Heart left ventricle (tissue), 13 donors: ENCODE data around the gene IRF8.

Experiments used
- POLR2A ChIP-seq, 2 donors: fragments of 450-650 bp; IDR thresholded peaks; one replicate each; pipeline ENCODE4 v1.6.1; 2017; ENCODE audit warnings: antibody characterized with exemption in 2 of 2, mild to moderate bottlenecking in 2 of 2, moderate library complexity in 2 of 2
- TF ChIP-seq, protein P1 (sequence below), 12 donors: fragments of 200-600 bp; sonication (generic) in 4 of 12; IDR thresholded peaks; one replicate each; pipeline versions ENCODE4 v1.5.0 to v1.8.0; 2018 to 2022; ENCODE audit warnings: antibody characterized with exemption in 12 of 12, mild to moderate bottlenecking in 5 of 12
- donor health status: ischemic (EF 13 %, LVEDD 7.1; RV severe dilation, severe dysfunction).
- donor health status: DM: no; HTN: yes; CAD: no.
- donor health status: DM: no; HTN: no; CAD: no.
- donor health status: ischemic (EF 25% LVEDD 6.9; RV normal size, moderate dysfunction).
- donor health status: ischemic (EF 25% LVEDD 5.7; RV mildly dilated, moderate dysfunction).
- donor health status: ischemic (EF 35%, LVEDD 5.7; RV mildly dilated, moderate dysfunction).
- donor health status: nonischemic (EF 11% LVEDD 7.7; RV severe dilation, severe dysfunction).
- donor health status: DM: yes; HTN: yes; CAD: no.
- donor health status: PGD.
- donor health status: ischemic (EF 29% LVEDD 5.4; RV normal size, mild dysfunction).
- donor health status: nonischemic (EF 23%, LVEDD 6.1; RV moderate dilation, normal function).

DNA sequence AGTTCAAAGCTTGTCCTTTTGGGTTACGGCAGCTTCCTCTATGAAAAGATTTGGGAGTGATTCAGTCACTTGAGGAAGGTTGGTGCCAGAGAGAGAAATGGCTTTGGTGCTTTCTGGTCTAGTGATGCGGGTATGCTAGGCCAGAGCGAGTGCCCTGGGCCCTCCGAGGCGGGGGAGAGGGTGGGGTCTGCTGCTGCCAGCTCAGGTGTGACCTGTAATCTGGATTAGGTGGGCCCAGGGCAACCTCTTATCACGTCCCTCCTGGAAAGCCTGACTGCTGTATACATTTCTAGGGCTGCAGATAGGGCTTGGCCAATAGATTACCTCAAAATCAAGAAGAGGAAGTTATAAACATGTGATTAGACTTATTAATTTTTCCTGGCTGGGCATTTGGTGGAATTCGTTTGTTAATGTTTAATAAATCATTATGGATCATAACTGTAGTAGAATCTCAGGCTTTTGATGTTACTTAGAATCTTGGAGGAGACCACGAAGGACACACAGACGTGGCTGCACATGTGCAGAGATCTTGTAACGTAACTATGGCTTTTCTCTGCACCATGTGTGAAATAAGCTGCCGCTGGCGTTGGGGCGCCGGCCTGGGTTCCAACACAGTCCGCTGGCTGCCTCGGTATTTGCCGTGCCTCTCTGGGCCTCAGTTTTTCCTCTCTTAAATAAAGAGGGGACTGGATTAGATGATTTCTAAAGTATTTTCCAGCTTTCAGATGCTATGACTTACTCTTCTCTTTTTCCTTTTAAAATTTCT is 1.2 kb downstream of the IRF8 start:
- TF ChIP-seq, protein P1, sequence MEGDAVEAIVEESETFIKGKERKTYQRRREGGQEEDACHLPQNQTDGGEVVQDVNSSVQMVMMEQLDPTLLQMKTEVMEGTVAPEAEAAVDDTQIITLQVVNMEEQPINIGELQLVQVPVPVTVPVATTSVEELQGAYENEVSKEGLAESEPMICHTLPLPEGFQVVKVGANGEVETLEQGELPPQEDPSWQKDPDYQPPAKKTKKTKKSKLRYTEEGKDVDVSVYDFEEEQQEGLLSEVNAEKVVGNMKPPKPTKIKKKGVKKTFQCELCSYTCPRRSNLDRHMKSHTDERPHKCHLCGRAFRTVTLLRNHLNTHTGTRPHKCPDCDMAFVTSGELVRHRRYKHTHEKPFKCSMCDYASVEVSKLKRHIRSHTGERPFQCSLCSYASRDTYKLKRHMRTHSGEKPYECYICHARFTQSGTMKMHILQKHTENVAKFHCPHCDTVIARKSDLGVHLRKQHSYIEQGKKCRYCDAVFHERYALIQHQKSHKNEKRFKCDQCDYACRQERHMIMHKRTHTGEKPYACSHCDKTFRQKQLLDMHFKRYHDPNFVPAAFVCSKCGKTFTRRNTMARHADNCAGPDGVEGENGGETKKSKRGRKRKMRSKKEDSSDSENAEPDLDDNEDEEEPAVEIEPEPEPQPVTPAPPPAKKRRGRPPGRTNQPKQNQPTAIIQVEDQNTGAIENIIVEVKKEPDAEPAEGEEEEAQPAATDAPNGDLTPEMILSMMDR (IDR thresholded peaks at IDR 0.05): no peak
- no peak for TF ChIP-seq POLR2A (IDR thresholded peaks at IDR 0.05)
